NCI-H1694 treated with DMSO at 0.1 percent for 48 hours (cell line): ENCODE results near the gene KRTAP10-5.
A peak's percentile ranks its signal among the peaks of the same experiment; 100 is the strongest.
"Not testable (repeated sequence)": the region's sequence is repeated elsewhere in the genome, so short reads cannot be mapped to it uniquely, and the experiment has no call there.

ENCODE experiments used
- DNase-seq: peaks from one replicate; lab custom pipeline; 2025; lab: John Stamatoyannopoulos, UW

KRTAP10-5 gene

DNA sequence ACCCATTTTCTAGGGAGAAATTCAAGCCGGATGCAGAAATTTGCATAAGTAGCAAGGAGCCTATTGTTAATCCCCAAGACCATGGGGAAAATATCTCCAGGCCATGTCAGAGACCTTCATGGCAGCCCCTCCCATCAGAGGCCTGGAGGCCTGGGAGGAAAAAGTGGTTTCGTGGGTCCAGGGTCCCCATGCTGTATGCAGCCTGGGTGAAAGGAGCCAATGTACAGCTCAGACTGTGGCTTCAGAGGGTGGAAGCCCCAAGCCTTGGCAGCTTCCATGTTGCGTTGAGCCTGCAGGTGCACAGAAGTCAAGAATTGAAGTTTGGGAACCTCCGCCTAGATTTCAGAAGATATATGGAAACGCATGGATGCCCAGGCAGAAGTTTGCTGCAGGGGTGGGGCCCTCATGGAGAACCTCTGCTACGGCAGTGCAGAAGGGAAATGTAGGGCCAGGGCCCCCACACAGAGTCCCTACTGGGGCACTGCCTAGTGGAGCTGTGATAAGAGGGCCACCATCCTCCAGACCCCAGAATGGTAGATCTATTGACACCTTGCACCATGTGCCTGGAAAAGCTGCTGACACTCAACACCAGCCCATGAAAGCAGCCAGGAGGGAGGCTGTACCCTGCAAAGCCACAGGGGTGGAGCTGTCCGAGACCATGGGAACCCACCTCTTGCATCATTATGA lies 29.9 kb upstream of the KRTAP10-5 start:
- DNase-seq, result not testable (repeated sequence)

DNA sequence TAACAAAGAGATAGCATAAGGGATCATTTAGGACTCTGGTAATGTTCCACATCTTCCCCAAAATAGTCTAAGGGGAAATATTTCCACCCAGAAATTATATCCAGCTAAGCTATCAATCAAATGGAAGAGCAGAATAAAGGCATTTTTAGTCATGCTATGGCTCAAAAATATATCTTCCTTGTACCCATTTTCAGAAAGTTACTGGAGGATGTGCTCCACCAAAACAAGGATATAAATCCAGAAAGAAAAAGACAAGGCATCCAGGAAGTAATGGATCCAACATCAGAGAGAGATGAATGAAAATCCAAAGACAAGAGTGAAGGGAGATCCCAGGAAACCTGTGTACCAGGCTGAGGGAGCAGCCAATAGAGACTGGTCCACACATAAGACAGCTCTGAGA lies 28.8 kb upstream of the KRTAP10-5 start:
- no peak for DNase-seq

DNA sequence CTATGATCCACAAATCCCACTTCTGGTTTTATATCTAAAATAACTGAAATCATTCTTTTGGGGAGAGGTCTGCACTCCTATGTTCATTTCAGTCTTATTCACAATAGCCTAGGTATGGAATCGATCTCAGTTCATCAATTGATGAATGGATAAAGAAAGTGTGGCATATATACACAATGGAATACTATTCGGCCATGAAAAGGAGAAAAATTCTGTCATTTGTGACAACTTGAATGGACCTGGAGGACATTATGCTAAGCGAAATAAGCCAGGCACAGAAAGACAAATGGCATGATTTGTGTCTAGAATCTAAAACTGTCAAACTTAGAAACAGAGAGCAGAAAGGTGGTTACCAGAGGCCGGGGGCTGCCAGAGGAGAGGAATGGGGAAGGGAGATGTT lies 26.1 kb upstream of the KRTAP10-5 start:
- no peak for DNase-seq

DNA sequence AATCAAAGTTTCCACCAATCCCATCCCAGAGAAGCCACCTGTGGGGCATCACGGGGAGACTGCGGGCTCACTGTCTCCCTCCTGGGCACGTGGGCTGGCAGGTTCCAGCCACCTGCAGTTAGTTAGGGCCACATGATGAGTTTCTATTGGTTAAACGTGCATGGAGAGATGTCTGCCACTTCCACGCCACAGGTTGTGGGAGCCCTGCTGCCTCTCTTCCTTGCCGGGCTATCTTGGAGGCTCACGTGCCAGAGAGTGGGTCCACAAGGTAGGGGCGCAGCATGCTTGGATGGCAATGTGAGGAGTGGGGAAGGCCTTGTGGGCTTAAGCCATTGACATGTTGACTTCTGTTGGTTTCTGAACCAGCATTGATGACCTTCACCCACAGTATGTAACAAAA lies 23.5 kb upstream of the KRTAP10-5 start:
- no peak for DNase-seq

DNA sequence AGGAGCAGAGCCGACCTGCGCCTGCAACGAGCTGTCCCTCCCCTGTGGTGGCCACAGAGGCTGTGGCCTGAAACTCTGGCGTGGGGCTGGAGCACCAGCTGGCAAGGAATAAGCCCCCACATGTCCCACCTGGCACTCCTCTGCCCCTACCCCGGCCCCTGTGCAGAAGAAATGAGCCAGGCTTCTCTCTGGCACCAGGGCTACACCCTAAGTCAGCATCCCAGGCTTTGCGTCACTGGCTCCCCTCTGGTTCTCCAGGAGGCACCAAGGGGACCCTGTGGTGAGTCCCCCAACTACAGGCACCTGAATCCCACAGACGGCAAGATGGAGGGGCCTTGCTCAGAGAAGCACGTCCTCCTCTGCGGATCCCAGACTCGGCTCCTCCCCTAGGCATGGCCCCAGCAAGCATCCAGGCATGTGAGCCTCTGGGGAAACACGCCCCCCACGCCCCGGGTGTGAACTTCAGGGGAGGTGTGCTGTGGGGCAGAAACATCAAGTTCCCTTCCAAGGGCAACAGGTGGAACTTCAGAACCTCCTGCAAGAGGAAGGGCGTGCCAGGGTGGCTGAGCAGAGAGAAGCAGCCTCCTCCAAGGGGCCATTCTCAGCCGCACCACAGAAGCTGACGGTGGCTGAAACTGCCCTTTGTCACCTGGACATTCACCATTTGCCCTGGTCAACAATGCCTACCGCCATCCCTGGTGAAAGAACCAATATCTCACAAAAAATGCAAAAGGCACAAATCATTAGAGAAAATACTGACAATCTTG lies 22.9 kb upstream of the KRTAP10-5 start:
- no peak for DNase-seq

DNA sequence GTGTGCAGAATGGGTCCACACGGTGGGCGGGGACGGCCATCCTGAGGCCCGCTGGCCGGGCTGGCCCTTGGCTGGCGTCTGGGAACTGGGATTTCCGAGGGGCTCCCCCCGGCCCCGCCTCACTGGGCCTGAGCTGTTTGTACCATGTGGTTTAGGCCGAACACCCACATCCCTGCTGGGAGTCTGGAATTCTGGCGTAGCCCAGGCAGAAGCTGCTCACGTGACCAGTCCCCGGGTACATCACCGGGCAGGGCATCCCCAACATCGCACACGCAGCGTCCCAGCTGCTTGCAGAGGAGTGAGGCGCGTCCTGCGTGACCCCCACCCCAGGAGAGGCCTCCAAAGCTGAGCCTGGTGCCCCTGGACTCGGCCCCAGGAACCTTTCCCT lies 22.1 kb upstream of the KRTAP10-5 start:
- DNase-seq, result no peak

DNA sequence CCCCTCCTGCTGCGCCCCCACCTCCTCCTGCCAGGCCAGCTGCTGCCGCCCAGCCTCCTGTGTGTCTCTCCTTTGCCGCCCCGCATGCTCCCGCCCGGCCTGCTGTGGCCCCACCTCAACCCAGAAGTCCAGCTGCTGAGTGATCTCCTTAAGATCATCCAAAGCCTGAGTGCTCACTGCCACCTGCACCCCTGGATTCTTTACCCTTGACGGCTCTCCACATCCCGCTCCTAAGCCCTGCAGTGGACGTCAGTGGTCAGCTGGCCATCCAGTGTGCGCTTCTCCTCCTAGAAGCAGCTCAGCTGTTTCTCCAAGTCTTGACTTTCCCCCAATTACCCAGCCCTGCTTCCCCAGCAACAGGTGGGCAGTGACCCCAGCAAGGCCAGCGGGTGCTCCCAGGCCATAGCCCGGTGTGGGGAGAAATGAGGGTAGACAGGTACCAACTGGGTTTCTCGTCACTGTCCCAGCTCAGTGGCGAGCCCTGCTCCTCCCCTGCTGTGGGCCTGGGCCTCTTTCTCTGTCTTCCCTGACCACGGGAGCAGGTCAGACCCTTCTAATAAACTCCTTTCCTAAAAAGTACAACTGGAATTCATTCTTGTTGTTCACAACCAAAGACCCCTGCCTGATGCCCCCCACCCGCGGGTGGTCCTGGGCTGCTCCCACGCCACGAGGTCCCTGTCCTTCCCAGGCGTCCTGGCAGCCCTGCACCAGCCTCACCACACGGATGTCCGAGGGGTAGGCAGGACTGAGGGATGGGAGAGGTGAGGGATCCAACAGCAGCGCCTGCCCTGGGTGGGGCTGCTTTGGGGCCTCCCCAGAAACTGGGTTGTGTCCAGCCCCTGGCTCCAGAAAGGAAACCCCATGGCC lies 21.4 kb upstream of the KRTAP10-5 start:
- no peak for DNase-seq

DNA sequence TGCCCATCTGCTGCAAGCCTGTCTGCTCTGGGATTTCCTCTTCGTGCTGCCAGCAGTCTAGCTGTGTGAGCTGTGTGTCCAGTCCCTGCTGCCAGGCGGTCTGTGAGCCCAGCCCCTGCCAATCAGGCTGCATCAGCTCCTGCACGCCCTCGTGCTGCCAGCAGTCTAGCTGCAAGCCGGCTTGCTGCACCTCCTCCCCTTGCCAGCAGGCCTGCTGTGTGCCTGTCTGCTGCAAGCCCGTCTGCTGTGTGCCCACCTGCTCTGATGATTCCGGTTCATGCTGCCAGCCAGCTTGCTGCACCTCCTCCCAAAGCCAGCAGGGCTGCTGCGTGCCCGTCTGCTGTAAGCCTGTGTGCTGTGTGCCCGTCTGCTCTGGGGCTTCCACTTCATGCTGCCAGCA lies 20.7 kb upstream of the KRTAP10-5 start:
- DNase-seq, result peak; percentile 55

DNA sequence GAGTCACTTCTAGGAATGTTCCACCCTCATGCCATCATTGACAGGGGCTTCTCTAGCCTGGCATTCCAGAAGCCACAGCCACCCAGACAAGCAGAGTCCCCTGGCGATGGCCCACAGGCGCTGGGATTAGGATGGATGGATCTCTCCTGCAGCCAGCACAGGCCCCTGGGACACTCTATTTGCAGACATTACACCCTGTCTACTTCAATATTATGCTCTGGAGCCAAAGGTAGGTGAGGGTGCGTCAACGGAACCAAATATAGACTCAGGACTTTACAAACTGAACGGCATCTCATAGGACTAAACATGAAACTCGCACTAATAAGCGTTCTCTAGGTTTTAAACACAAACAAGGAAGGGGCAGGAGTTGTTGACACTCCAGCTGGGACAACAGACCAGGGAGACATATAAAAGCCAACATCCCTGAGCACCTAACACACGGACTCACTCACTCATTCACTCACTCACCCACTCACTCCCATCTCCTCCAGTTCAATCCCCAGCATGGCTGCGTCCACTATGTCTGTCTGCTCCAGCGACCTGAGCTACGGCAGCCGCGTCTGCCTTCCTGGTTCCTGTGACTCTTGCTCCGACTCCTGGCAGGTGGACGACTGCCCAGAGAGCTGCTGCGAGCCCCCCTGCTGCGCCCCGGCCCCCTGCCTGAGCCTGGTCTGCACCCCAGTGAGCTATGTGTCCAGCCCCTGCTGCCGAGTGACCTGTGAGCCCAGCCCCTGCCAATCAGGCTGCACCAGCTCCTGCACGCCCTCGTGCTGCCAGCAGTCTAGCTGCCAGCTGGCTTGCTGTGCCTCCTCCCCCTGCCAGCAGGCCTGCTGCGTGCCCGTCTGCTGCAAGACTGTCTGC lies 19.9 kb upstream of the KRTAP10-5 start, which contains the start of gene KRTAP10-7:
KRTAP10-7 (plus strand) TSS at position 480 of the 861 bp plus-strand sequence; CDS start at position 505, 25 bp downstream.
- not testable (repeated sequence) for DNase-seq

DNA sequence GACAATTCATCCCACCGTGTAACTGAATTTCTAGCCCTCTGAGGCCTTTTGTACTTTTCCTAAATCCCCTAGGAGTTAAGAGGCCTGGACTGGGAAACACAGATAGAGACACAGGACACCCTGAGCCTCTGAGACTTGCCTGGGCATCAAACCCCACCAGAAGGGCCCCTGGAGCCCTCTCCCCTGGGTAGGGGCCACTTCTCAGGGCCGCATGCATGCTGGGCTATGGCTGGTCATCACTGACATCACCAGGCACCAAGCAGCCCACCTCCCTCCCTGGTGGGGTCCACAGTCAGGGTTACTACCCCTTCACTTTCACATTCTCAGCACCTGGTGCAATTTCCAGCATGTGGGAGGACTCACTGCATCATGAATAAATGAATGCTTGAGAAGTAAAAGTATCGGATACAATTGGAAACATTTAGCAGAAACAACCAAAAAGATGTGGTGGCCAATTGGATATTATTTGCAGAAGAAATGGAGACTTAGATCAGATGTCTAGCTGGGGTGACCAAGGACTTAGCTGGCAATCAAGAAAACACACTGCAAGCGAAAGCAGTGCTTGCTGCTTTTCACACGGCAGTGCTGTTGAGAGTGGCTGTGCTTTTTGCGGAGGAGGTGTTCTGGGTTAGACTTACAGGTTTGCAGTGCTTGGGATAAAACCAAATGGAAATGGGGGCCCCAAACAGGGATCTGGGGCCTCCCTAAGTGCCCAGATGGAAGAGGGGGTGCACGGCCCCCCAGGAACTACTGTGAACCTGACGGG lies 19.0 kb upstream of the KRTAP10-5 start:
- no peak for DNase-seq

DNA sequence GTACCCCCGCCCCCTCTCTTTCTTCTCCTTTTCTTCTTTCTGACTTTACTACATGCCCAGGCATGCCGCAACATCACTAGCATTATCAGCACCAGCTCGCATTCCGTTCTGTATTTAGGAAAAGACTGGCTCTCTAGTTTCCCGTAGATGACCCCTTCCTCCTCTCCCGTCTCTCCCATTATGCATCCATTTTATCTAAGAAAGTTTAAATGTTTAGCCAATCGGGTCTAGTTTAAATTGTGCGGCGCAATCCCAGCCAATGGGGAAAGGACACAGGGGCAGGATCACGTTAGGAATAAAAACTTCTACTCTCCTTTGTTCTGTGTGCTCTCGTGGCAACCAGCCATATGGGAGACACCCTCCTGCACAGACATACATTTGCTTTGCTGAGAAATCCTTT lies 17.7 kb upstream of the KRTAP10-5 start:
- DNase-seq, result no peak

DNA sequence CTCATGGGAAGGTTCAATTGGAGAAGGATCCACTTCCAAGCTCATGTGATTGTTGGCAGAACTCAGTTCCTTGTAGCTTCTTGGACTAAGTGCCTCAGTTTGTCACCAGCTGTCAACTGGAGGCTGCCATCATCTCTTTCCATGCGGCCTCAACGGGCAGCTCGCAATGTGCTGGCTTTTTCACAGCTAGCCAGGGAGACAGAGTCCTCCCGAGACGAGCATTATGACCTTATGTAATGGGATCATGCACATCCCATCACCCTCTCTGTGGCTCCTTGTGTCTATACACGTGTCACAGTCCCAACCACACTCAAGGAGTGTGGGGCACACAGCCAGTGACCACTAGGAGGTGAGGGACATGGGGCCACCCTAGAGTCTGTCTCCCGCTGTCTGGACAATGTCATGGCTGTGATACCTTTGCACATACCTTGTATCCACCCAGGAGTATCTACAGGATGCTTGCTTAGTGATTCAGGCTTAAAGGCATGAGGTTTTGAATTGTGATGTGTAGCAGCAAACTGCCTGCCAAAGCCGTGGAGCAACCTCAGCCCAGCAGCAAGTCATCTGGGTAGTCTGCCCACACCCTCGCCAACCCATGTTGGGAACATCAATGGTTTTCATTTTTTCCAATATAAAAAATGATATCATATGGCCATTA lies 15.8 kb upstream of the KRTAP10-5 start:
- DNase-seq, result no peak

DNA sequence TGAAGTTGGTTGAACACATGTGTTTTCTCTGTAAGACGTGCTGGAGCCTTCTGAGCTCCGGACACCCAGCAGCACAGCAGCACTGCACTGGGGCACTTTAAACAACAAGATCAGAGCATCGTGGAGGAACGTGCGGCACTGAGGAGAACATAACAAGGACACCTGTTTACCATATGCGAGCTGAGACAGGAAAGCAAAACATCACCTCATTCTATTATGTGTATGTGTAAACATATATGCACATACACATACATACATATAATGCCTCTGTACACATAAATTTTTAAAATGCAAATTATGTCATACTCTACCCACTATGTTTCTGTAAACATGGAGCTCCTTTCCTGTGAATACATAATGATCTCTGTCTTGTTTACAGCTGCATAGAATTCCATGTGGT lies 15.1 kb upstream of the KRTAP10-5 start:
- DNase-seq, result no peak

DNA sequence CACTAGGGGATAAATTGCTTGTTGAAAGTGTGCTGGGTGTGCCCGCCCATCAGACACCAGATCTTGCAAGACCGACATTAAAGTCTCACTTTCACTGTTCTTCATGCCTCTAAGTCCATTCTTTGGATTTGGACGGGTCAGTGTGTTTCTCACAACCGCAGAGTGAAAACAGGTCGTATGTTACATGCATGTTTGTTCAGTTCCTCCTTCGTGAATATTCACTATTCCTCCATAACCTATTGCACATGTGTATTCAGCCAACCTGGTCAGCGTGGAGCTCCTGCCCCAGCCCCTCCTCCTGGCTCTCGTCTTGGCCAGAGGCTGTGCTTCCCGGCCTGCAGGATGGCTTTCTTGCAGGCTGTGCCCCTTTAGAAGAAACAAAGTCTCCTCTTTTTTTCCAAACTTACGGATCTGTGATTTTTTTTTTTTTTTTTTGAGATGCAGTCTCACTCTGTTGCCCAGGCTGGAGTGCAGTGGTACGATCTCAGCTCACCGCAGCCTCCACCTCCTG lies 14.1 kb upstream of the KRTAP10-5 start:
- no peak for DNase-seq

DNA sequence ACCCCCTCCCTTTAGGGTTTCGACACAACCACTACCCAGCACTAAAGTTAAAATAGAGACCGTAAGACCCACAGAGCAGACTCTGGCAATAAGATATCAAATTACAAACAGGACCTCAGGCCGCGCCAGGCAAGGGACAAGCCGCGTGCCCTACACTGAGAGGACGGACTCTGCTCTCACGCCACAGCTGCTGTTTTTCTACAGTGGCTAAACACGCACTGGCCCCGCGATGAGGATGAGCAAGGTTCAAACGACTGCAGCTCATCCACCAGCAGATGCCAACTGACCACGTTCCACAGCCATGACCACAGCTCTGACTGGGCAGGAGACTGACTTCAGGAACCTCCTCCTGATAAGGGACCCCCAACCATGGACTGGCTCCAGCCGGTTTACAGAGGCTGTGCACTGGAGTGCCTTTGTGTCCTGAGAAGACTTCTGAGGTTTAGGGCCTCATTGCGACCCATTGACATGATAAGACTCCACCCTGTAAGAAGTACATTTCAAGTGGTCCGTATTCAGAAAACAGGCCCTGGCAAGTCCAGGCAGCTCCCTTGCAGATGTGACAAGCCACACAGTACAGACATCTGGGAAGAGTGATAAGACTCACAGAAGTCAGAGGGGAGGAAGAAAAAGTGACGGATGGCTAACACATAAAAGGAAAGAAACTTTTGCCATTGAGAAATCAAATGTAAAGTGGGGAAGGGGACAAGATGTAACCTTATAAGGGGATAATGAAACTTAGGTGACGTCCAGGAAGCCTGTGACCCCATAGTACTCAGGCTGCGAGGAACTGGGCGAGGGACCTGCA lies 13.4 kb upstream of the KRTAP10-5 start:
- no peak for DNase-seq

DNA sequence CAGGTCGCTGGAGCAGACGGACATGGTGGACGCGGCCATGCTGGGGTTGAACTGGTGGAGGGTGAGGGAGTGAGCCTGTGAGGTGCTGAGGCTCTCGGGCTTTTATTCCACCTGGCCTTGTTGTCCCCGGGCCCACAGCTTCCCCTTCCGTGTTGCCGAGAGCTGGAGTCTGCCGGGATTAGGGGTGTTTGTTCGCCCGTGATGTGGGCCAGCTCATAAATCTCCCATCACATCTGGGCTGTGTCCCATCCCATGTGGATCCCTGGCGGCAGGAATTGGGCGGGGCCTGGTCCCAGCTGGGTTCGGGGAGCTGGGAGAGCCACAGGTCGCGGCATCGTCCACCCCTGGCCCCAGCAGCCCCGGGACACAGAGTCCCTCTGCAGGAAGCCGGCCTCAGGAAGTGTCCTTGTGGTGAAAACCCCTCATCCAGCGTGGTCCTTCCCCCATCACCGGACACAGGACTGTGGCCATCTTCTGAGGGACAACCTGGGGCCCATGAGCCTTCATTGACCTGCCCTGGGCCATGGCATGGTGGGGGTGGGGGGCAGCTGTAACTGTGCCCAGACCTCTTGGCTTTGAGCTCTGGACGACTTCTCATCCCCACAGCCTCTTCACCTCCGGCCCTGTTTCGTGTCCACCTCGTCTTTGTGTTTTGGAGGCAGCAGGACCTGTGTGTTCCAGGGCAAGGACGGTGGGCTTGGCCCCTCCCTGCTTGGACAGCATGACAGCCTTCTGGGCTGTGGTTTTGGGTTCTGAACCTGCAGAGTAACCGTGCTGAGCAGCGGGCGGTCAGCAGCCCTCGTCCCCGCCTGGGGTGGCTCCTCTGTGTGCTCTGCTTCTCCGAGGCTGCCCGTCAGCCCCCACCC lies 12.3 kb upstream of the KRTAP10-5 start, which contains the start of gene KRTAP10-6:
KRTAP10-6 (minus strand) TSS at position 60 of the 866 bp plus-strand sequence; CDS start at position 39, 21 bp downstream.
- DNase-seq, result no peak

DNA sequence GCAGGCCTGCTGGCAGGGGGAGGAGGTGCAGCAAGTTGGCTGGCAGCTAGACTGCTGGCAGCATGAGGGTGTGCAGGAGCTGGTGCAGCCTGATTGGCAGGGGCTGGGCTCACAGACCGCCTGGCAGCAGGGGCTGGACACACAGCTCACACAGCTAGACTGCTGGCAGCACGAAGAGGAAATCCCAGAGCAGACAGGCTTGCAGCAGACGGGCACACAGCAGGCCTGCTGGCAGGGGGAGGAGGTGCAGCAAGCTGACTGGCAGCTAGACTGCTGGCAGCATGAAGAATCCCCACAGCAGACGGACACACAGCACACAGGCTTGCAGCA lies 11.4 kb upstream of the KRTAP10-5 start:
- DNase-seq, result not testable (repeated sequence)
